NCI-H748 (cell line): ENCODE measurements around the gene CNTD1.
A peak's percentile ranks its signal among the peaks of the same experiment; 100 is the strongest.
"Not testable (repeated sequence)": the region's sequence is repeated elsewhere in the genome, so short reads cannot be mapped to it uniquely, and the experiment has no call there.

Source experiments
- DNase-seq: peaks from one replicate; lab custom pipeline; 2025; ENCODE audit not compliant: unreplicated experiment; lab: John Stamatoyannopoulos, UW

The CNTD1 gene

GRCh38 chr17:42798383-42799380 lies at the start of gene CNTD1, which contains the start of gene COA3:
Gene CNTD1 (plus strand): TSS chr17:42798861. CDS start chr17:42799068, 207 bp downstream.
Gene COA3 (minus strand): TSS chr17:42798704. CDS start chr17:42798681, 23 bp downstream.
- peak; percentile 91 for DNase-seq

- DNase-seq: no peak
Observed at GRCh38 chr17:42748908-42749798, 49.5 kb upstream of the CNTD1 start.

- no peak for DNase-seq
Observed at GRCh38 chr17:42750739-42751344, 47.8 kb upstream of the CNTD1 start.

- DNase-seq: no peak
Observed at GRCh38 chr17:42751628-42752027, 47.0 kb upstream of the CNTD1 start.

GRCh38 chr17:42754782-42755181 lies 43.9 kb upstream of the CNTD1 start:
- no peak for DNase-seq

- no peak for DNase-seq
Observed at GRCh38 chr17:42759982-42760651, 38.5 kb upstream of the CNTD1 start.

GRCh38 chr17:42760652-42761581 lies 37.7 kb upstream of the CNTD1 start, which contains the start of gene RAMP2:
Gene RAMP2 (plus strand): TSS chr17:42761227. CDS start chr17:42761262, 35 bp downstream.
- peak; percentile 63 for DNase-seq

- no peak for DNase-seq
Observed at GRCh38 chr17:42761638-42762037, 37.0 kb upstream of the CNTD1 start.

- no peak for DNase-seq
Observed at GRCh38 chr17:42766124-42766523, 32.5 kb upstream of the CNTD1 start.

- DNase-seq: no peak
Observed at GRCh38 chr17:42767512-42767911, 31.1 kb upstream of the CNTD1 start.

- DNase-seq: not testable (repeated sequence)
Observed at GRCh38 chr17:42768006-42768405, 30.7 kb upstream of the CNTD1 start.

- not testable (repeated sequence) for DNase-seq
Observed at GRCh38 chr17:42769964-42770363, 28.7 kb upstream of the CNTD1 start.

- no peak for DNase-seq
Observed at GRCh38 chr17:42772945-42773289, 25.7 kb upstream of the CNTD1 start.

GRCh38 chr17:42773290-42774035 lies 25.2 kb upstream of the CNTD1 start, which contains the start of gene VPS25:
Gene VPS25 (plus strand): TSS chr17:42773449. CDS start chr17:42773476, 27 bp downstream.
- DNase-seq: peak; percentile 86

- no peak for DNase-seq
Observed at GRCh38 chr17:42774066-42774745, 24.5 kb upstream of the CNTD1 start.

- no peak for DNase-seq
Observed at GRCh38 chr17:42775534-42776098, 23.0 kb upstream of the CNTD1 start.

GRCh38 chr17:42778570-42778969 lies 20.1 kb upstream of the CNTD1 start:
- no peak for DNase-seq
